Measurements from ENCODE around the gene RCAN3.

RCAN3 gene

DNA sequence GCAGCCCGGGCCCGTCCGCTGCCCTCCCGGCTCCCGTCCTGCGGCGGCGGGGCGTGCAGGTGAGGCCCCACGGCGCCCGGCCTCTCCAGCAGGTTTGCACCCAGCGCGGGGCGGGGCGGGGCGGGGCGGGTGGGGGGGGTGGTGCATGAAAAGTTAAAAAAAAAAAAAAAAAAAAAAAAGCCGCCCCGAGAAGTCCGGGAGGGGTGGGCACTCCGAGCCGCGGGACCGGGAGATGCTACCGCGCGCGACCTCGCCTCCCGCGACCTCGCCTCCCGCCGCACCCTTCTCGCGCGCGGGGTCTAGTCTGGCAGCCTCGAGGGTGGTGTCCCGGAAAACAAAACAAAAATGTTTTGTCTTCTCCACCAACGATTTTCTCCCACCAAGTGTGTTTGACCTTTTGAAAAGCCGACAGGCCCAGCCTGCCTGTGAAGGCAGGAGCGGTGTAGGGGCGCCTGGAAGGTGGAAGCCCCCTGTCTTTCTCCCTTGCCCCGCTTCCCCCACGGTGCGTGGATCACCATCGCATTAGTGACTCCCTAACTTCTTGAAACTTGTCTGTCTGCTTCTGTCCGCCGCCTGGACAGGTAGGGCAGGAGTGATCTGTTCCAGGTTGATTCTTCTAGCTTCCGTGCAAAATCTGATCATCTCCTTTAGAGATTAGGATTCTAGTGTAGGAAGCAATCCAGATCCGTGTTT lies 569 bp downstream of the RCAN3 start (continued):
- TF ChIP-seq, protein P1, sequence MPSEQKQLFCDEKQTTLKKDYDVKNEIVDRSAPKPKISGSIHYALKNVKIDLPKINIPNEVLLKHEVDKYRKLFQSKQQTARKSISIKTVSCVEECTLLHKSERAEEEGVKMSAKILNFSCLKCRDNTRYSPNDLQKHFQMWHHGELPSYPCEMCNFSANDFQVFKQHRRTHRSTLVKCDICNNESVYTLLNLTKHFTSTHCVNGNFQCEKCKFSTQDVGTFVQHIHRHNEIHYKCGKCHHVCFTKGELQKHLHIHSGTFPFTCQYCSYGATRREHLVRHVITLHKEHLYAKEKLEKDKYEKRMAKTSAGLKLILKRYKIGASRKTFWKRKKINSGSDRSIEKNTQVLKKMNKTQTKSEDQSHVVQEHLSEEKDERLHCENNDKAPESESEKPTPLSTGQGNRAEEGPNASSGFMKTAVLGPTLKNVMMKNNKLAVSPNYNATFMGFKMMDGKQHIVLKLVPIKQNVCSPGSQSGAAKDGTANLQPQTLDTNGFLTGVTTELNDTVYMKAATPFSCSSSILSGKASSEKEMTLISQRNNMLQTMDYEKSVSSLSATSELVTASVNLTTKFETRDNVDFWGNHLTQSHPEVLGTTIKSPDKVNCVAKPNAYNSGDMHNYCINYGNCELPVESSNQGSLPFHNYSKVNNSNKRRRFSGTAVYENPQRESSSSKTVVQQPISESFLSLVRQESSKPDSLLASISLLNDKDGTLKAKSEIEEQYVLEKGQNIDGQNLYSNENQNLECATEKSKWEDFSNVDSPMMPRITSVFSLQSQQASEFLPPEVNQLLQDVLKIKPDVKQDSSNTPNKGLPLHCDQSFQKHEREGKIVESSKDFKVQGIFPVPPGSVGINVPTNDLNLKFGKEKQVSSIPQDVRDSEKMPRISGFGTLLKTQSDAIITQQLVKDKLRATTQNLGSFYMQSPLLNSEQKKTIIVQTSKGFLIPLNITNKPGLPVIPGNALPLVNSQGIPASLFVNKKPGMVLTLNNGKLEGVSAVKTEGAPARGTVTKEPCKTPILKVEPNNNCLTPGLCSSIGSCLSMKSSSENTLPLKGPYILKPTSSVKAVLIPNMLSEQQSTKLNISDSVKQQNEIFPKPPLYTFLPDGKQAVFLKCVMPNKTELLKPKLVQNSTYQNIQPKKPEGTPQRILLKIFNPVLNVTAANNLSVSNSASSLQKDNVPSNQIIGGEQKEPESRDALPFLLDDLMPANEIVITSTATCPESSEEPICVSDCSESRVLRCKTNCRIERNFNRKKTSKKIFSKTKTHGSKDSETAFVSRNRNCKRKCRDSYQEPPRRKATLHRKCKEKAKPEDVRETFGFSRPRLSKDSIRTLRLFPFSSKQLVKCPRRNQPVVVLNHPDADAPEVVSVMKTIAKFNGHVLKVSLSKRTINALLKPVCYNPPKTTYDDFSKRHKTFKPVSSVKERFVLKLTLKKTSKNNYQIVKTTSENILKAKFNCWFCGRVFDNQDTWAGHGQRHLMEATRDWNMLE (tag by site-specific recombination; conservative IDR thresholded peaks at IDR 0.05; ENCODE audit: low read depth), result no peak
- TF ChIP-seq, protein P2, sequence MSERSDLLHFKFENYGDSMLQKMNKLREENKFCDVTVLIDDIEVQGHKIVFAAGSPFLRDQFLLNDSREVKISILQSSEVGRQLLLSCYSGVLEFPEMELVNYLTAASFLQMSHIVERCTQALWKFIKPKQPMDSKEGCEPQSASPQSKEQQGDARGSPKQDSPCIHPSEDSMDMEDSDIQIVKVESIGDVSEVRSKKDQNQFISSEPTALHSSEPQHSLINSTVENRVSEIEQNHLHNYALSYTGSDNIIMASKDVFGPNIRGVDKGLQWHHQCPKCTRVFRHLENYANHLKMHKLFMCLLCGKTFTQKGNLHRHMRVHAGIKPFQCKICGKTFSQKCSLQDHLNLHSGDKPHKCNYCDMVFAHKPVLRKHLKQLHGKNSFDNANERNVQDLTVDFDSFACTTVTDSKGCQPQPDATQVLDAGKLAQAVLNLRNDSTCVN (tag by site-specific recombination; optimal IDR thresholded peaks at IDR 0.05), result peak; percentile 50
- TF ChIP-seq ZNF146 (tag by site-specific recombination; IDR thresholded peaks at IDR 0.05) (no peak), MEIS1 (CRISPR knock-in tag; IDR thresholded peaks at IDR 0.05; ENCODE audit: borderline replicate concordance) (no peak), ZNF510 (tag by site-specific recombination; IDR thresholded peaks at IDR 0.05; ENCODE audit: insufficient replicate concordance) (no peak), GLIS2 (tag by site-specific recombination; IDR thresholded peaks at IDR 0.05) (peak; percentile 49), ZNF335 (tag by site-specific recombination; conservative IDR thresholded peaks at IDR 0.05) (peak; percentile 74), ZNF121 (tag by site-specific recombination; IDR thresholded peaks at IDR 0.05) (no peak), ZNF223 (tag by site-specific recombination; IDR thresholded peaks at IDR 0.05) (no peak), ZNF174 (tag by site-specific recombination; IDR thresholded peaks at IDR 0.05) (no peak), ZNF133 (tag by site-specific recombination; IDR thresholded peaks at IDR 0.05) (no peak), ZNF341 (tag by site-specific recombination; IDR thresholded peaks at IDR 0.05; ENCODE audit: low read depth) (no peak), FEZF1 (tag by site-specific recombination; IDR thresholded peaks at IDR 0.05) (no peak), HOXC10 (CRISPR knock-in tag; IDR thresholded peaks at IDR 0.05) (no peak), ZSCAN30 (tag by site-specific recombination; IDR thresholded peaks at IDR 0.05) (no peak), ZNF112 (tag by site-specific recombination; IDR thresholded peaks at IDR 0.05) (no peak)
- TF ChIP-seq, protein P3, sequence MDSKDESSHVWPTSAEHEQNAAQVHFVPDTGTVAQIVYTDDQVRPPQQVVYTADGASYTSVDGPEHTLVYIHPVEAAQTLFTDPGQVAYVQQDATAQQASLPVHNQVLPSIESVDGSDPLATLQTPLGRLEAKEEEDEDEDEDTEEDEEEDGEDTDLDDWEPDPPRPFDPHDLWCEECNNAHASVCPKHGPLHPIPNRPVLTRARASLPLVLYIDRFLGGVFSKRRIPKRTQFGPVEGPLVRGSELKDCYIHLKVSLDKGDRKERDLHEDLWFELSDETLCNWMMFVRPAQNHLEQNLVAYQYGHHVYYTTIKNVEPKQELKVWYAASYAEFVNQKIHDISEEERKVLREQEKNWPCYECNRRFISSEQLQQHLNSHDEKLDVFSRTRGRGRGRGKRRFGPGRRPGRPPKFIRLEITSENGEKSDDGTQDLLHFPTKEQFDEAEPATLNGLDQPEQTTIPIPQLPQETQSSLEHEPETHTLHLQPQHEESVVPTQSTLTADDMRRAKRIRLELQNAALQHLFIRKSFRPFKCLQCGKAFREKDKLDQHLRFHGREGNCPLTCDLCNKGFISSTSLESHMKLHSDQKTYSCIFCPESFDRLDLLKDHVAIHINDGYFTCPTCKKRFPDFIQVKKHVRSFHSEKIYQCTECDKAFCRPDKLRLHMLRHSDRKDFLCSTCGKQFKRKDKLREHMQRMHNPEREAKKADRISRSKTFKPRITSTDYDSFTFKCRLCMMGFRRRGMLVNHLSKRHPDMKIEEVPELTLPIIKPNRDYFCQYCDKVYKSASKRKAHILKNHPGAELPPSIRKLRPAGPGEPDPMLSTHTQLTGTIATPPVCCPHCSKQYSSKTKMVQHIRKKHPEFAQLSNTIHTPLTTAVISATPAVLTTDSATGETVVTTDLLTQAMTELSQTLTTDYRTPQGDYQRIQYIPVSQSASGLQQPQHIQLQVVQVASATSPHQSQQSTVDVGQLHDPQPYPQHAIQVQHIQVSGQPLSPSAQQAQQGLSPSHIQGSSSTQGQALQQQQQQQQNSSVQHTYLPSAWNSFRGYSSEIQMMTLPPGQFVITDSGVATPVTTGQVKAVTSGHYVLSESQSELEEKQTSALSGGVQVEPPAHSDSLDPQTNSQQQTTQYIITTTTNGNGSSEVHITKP (tag by site-specific recombination; IDR thresholded peaks at IDR 0.05), result 0 out of 2 replicates have a peak, but pooled peaks have one; percentile 9
- TF ChIP-seq, protein P4, sequence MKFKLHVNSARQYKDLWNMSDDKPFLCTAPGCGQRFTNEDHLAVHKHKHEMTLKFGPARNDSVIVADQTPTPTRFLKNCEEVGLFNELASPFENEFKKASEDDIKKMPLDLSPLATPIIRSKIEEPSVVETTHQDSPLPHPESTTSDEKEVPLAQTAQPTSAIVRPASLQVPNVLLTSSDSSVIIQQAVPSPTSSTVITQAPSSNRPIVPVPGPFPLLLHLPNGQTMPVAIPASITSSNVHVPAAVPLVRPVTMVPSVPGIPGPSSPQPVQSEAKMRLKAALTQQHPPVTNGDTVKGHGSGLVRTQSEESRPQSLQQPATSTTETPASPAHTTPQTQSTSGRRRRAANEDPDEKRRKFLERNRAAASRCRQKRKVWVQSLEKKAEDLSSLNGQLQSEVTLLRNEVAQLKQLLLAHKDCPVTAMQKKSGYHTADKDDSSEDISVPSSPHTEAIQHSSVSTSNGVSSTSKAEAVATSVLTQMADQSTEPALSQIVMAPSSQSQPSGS (tag by site-specific recombination; IDR thresholded peaks at IDR 0.05; ENCODE audit: low read depth), result no peak
- TF ChIP-seq, protein P5, sequence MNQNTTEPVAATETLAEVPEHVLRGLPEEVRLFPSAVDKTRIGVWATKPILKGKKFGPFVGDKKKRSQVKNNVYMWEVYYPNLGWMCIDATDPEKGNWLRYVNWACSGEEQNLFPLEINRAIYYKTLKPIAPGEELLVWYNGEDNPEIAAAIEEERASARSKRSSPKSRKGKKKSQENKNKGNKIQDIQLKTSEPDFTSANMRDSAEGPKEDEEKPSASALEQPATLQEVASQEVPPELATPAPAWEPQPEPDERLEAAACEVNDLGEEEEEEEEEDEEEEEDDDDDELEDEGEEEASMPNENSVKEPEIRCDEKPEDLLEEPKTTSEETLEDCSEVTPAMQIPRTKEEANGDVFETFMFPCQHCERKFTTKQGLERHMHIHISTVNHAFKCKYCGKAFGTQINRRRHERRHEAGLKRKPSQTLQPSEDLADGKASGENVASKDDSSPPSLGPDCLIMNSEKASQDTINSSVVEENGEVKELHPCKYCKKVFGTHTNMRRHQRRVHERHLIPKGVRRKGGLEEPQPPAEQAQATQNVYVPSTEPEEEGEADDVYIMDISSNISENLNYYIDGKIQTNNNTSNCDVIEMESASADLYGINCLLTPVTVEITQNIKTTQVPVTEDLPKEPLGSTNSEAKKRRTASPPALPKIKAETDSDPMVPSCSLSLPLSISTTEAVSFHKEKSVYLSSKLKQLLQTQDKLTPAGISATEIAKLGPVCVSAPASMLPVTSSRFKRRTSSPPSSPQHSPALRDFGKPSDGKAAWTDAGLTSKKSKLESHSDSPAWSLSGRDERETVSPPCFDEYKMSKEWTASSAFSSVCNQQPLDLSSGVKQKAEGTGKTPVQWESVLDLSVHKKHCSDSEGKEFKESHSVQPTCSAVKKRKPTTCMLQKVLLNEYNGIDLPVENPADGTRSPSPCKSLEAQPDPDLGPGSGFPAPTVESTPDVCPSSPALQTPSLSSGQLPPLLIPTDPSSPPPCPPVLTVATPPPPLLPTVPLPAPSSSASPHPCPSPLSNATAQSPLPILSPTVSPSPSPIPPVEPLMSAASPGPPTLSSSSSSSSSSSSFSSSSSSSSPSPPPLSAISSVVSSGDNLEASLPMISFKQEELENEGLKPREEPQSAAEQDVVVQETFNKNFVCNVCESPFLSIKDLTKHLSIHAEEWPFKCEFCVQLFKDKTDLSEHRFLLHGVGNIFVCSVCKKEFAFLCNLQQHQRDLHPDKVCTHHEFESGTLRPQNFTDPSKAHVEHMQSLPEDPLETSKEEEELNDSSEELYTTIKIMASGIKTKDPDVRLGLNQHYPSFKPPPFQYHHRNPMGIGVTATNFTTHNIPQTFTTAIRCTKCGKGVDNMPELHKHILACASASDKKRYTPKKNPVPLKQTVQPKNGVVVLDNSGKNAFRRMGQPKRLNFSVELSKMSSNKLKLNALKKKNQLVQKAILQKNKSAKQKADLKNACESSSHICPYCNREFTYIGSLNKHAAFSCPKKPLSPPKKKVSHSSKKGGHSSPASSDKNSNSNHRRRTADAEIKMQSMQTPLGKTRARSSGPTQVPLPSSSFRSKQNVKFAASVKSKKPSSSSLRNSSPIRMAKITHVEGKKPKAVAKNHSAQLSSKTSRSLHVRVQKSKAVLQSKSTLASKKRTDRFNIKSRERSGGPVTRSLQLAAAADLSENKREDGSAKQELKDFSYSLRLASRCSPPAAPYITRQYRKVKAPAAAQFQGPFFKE (tag by site-specific recombination; IDR thresholded peaks at IDR 0.05; ENCODE audit: borderline replicate concordance), result no peak
- TF ChIP-seq, protein P6, sequence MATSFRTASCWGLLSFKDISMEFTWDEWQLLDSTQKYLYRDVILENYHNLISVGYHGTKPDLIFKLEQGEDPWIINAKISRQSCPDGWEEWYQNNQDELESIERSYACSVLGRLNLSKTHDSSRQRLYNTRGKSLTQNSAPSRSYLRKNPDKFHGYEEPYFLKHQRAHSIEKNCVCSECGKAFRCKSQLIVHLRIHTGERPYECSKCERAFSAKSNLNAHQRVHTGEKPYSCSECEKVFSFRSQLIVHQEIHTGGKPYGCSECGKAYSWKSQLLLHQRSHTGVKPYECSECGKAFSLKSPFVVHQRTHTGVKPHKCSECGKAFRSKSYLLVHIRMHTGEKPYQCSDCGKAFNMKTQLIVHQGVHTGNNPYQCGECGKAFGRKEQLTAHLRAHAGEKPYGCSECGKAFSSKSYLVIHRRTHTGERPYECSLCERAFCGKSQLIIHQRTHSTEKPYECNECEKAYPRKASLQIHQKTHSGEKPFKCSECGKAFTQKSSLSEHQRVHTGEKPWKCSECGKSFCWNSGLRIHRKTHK (tag by site-specific recombination; IDR thresholded peaks at IDR 0.05), result no peak

Measured in HEK293 (cell line).